Loucy (cell line): ENCODE data around the gene RBM10.

Experiments
- H2AFZ ChIP-seq: fragments of 200-600 bp; sonication (generic); 2 replicates; pipeline ENCODE4 v1.6.0; 2016; ENCODE audit warnings: antibody characterized with exemption, mild to moderate bottlenecking, low read length, moderate library complexity
- H3F3A ChIP-seq: fragments of 200-600 bp; 2 replicates; pipeline ENCODE4 v1.6.0; 2016; ENCODE audit warnings: antibody characterized with exemption, low read depth, mild to moderate bottlenecking
- H3K27me3 ChIP-seq: fragments of 200-600 bp; sonication (generic); 2 replicates; pipeline ENCODE4 v1.6.1; 2014; ENCODE audit warnings: low read length, mild to moderate bottlenecking; ENCODE audit not compliant: insufficient read depth, poor library complexity, severe bottlenecking
- H3K36me3 ChIP-seq: fragments of 200-600 bp; sonication (generic); 2 replicates; pipeline ENCODE4 v1.6.1; 2016; ENCODE audit warnings: low read length; ENCODE audit not compliant: insufficient read depth
- H3K4me1 ChIP-seq: fragments of 200-600 bp; sonication (generic); 2 replicates; pipeline ENCODE4 v1.5.1; 2014; ENCODE audit warnings: low read length, mild to moderate bottlenecking; ENCODE audit not compliant: insufficient read depth, poor library complexity, severe bottlenecking
- H3K4me2 ChIP-seq: fragments of 200-600 bp; sonication (generic); 2 replicates; pipeline ENCODE4 v1.6.0; 2014; ENCODE audit warnings: antibody characterized with exemption, low read length, low read depth, mild to moderate bottlenecking; ENCODE audit not compliant: poor library complexity, severe bottlenecking
- H3K4me3 ChIP-seq: fragments of 200-600 bp; sonication (generic); 2 replicates; pipeline ENCODE4 v1.5.1; 2014; ENCODE audit warnings: low read length, mild to moderate bottlenecking, mixed read lengths; ENCODE audit not compliant: poor library complexity, severe bottlenecking
- H3K79me2 ChIP-seq: fragments of 200-600 bp; sonication (generic); 2 replicates; pipeline ENCODE4 v1.6.1; 2014; ENCODE audit warnings: low read length; ENCODE audit not compliant: insufficient read depth
- H3K9ac ChIP-seq: fragments of 200-600 bp; sonication (generic); 2 replicates; pipeline ENCODE4 v1.6.0; 2014; ENCODE audit warnings: mild to moderate bottlenecking, low read depth, low read length, moderate library complexity; ENCODE audit not compliant: poor library complexity, severe bottlenecking
- H3K9me2 ChIP-seq: fragments of 200-600 bp; sonication (generic); replicated peaks from 2 replicates; pipeline ENCODE4 v1.6.1; 2016; ENCODE audit warnings: low read depth, low read length, mixed read lengths
- H3K9me3 ChIP-seq: fragments of 200-600 bp; sonication (generic); 2 replicates; pipeline ENCODE4 v1.6.1; 2014; ENCODE audit warnings: mild to moderate bottlenecking, antibody characterized with exemption, low read length, low read depth; ENCODE audit not compliant: insufficient read depth
- H4K20me1 ChIP-seq: fragments of 200-600 bp; sonication (generic); 2 replicates; pipeline ENCODE4 v1.6.0; 2014; ENCODE audit warnings: antibody characterized with exemption, low read length, mild to moderate bottlenecking; ENCODE audit not compliant: insufficient read depth, poor library complexity, severe bottlenecking
- EZH2phosphoT487 ChIP-seq: fragments of 200-600 bp; IDR thresholded peaks from 2 replicates; pipeline ENCODE4 v1.6.1; 2018; ENCODE audit warnings: antibody characterized with exemption, mild to moderate bottlenecking, moderate library complexity, borderline replicate concordance
- TF ChIP-seq, protein P1 (sequence below): fragments of 200-600 bp; sonication (generic); conservative IDR thresholded peaks from 2 replicates; pipeline ENCODE4 v1.5.1; 2014; ENCODE audit warnings: mild to moderate bottlenecking, antibody characterized with exemption, low read length

RBM10 gene

GRCh38 chrX:47224266-47224895 lies 79.4 kb downstream of the RBM10 start:
- Histone ChIP-seq H3K36me3 (peaks cover 58% of the 10 kb centered on the region; the same call in 1 of the 2 replicates), H3F3A (no peaks in the 10 kb centered on the region), H2AFZ (no peak overlapping the region), H3K27me3 (no peaks in the 10 kb centered on the region), H3K79me2 (peaks cover 44% of the 10 kb centered on the region), H3K4me1 (peaks cover 5% of the 10 kb centered on the region), H3K9me3 (no peaks in the 10 kb centered on the region), H3K4me3 (no peak overlapping the region), H3K4me2 (no peak overlapping the region), H4K20me1 (peaks cover 39% of the 10 kb centered on the region), H3K9ac (no peak overlapping the region), H3K9me2 (no peaks in the 10 kb centered on the region)
- TF ChIP-seq, protein P1, sequence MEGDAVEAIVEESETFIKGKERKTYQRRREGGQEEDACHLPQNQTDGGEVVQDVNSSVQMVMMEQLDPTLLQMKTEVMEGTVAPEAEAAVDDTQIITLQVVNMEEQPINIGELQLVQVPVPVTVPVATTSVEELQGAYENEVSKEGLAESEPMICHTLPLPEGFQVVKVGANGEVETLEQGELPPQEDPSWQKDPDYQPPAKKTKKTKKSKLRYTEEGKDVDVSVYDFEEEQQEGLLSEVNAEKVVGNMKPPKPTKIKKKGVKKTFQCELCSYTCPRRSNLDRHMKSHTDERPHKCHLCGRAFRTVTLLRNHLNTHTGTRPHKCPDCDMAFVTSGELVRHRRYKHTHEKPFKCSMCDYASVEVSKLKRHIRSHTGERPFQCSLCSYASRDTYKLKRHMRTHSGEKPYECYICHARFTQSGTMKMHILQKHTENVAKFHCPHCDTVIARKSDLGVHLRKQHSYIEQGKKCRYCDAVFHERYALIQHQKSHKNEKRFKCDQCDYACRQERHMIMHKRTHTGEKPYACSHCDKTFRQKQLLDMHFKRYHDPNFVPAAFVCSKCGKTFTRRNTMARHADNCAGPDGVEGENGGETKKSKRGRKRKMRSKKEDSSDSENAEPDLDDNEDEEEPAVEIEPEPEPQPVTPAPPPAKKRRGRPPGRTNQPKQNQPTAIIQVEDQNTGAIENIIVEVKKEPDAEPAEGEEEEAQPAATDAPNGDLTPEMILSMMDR: no peak
- TF ChIP-seq EZH2phosphoT487: no peak

DNA sequence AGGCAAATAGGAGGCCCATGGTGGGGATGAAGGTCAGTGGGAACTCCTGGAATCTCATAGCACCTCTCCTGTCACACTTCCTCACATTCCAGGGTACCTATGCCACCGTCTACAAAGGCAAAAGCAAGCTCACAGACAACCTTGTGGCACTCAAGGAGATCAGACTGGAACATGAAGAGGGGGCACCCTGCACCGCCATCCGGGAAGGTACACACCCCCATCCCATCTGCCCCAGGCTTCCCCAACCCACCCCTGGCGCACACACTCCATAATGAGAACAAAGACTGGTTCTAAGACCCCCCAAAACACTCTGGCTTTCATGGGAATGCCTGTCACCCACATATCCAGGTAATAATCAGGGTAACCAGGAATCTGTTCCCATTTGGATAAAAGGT lies 79.9 kb downstream of the RBM10 start:
- H3K4me1 ChIP-seq: peaks cover 5% of the 10 kb centered on the region

GRCh38 chrX:47226071-47226470 lies 81.0 kb downstream of the RBM10 start:
- peaks cover 58% of the 10 kb centered on the region; the same call in 1 of the 2 replicates for H3K36me3 ChIP-seq

More for the DNA sequence above, 79.9 kb downstream of the RBM10 start:
- no peak overlapping the region for H2AFZ ChIP-seq
- no peaks in the 10 kb centered on the region for H3K9me2 ChIP-seq
- H4K20me1 ChIP-seq: peaks cover 34% of the 10 kb centered on the region
- no peak overlapping the region for H3K9ac ChIP-seq
- H3F3A ChIP-seq: no peaks in the 10 kb centered on the region
- H3K9me3 ChIP-seq: no peaks in the 10 kb centered on the region
- peaks cover 58% of the 10 kb centered on the region; the same call in 1 of the 2 replicates for H3K36me3 ChIP-seq
- TF ChIP-seq EZH2phosphoT487: no peak
- TF ChIP-seq, protein P1: no peak
- peaks cover 39% of the 10 kb centered on the region for H3K79me2 ChIP-seq
- no peak overlapping the region for H3K4me3 ChIP-seq
- H3K4me2 ChIP-seq: no peak overlapping the region
- no peaks in the 10 kb centered on the region for H3K27me3 ChIP-seq

More at GRCh38 chrX:47226071-47226470, 81.0 kb downstream of the RBM10 start:
- H3K79me2 ChIP-seq: peaks cover 27% of the 10 kb centered on the region
- TF ChIP-seq, protein P1: no peak
- no peak for TF ChIP-seq EZH2phosphoT487
- no peak overlapping the region for H3K4me2 ChIP-seq
- no peaks in the 10 kb centered on the region for H3K9me3 ChIP-seq
- H3K9ac ChIP-seq: no peak overlapping the region
- no peaks in the 10 kb centered on the region for H3F3A ChIP-seq
- no peak overlapping the region for H3K4me3 ChIP-seq
- H4K20me1 ChIP-seq: peaks cover 22% of the 10 kb centered on the region
- H3K4me1 ChIP-seq: no peaks in the 10 kb centered on the region
- no peak overlapping the region for H2AFZ ChIP-seq
- no peaks in the 10 kb centered on the region for H3K27me3 ChIP-seq
- H3K9me2 ChIP-seq: no peaks in the 10 kb centered on the region
